Skin epidermis (tissue), 12 donors: ENCODE measurements around the gene TMUB2.
A peak's percentile ranks its signal among the peaks of the same experiment; 100 is the strongest.

ENCODE experiments used
- H3K27ac ChIP-seq, 21 experiments: fragments of 200-600 bp; sonication (generic) in 11 of 21; one replicate each; pipeline ENCODE4 v1.5.0; 2020; ENCODE audit warnings: mild to moderate bottlenecking in 3 of 21, inconsistent platforms in 2 of 21, moderate library complexity in 2 of 21
- H3K4me3 ChIP-seq, 7 experiments: fragments of 200-600 bp; sonication (generic) in 2 of 7; one replicate each; pipeline ENCODE4 v1.5.0; 2020; ENCODE audit warnings: inconsistent platforms in 2 of 7, mild to moderate bottlenecking in 2 of 7, moderate library complexity in 1 of 7

TMUB2 gene

DNA sequence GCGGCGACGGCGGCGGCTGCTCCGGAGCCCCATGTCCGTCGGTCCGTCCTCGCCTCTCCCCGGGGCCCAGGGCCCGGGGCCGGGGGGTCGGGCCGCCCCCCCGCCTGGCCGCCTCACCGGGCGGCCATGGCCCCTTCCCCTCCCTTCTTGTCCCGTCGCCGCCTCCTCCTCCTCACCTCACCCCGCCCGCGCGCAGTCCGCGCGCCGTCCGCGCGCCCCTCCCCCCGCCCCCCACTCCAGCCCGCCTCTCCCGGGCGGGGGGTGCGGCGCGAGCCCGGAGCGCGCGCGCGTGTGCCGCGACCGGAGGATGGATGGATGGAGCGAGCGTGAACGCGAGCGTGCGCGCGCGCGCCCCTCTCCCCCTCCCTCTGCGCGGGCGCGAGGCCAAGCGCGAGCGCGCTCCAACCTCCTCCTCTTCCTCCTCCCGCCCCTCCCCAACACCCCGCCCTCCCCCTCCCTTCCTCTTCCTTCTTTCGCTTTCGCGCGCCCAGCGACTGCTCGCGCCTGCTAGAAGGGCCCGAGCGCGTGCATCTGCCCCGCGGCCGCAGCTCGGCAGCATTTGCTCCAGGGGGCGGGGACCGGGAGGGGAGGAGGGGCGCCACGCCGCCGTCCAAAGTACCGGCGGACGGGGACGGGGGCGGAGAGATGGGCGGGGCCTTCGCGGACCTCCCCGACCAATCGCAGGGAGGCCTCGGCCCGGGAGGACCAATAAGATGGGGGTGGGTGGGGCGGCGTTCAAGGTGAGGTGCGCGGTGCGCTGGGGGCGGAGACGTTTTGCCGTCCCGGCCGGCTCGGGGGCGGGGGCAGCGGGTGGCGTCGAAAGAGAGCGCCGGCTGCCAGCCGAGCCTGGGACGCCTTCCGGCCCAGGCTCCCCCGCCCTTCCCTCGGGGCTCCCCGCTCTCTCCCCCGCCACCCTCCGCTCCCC is 13.0 kb downstream of the TMUB2 start, which contains the start of gene ATXN7L3:
Gene ATXN7L3, minus strand, starts transcription at position 332 of the 925 bp plus-strand sequence. CDS start 1,814 bp downstream, outside the sequence.
- H3K27ac ChIP-seq: peak within 1 kb of the TSS; percentile 92 to 100 (median 98)
- peak within 1 kb of the TSS; percentile 64 to 97 (median 86) for H3K4me3 ChIP-seq

DNA sequence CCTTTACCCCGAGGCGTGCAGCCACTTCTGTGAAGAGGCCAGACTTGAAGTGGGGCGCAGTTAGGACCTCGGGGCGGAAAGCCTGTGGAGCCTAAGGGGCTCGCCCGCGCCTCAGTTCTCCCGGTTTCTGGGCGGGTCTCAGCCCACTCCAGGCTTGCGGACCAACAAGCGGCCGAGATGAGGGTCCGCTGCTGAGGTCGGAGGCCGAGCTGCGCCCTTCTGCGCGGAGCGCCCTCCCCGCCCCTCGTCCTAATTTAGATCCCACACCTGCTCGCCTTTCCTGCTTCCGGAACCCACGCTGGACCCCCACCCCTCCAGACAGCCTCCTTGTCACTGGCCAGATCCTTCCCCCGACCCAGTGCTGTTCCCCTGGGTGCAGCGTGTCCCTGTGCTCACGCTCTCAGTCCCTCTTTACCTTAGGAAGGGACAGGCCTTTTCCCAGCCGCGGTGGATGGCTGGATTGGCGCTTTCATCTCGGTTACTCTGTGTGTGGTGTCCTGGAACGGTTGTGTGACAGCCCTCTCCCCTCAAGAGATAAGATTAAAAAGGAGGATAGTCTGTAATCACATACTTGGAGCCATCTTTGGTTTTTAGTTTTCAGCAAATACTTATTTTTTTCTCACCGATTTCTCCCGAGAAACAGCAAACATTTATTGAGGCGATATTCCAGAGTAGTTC is 13.8 kb downstream of the TMUB2 start:
- Histone ChIP-seq H3K4me3 (peak overlapping the region; percentile 64 to 97 (median 86)), H3K27ac (peak overlapping the region; percentile 90 to 100 (median 98))

DNA sequence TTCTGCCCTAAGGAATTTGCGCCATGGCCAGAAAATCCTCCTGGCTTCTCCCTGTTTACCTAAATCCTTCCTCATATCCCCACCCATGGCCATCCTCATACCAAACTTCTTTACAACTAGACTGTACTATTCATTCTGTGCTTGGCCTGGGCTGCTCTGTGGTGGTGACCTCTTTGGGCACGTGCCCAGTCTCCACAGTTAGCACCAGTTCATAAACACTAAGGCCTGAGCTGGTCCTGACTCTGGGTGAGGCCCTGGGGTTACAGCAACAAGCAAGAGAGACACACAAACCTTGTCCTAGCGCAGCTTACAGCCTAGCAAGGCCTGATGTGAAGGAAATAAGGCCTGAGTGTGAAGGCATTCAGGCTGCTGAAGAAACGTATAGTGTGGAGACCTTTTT is 16.0 kb downstream of the TMUB2 start:
- Histone ChIP-seq H3K27ac (peak overlapping the region in 7 of 21 experiments; percentile 17 to 65 (median 26)), H3K4me3 (no peak overlapping the region)

DNA sequence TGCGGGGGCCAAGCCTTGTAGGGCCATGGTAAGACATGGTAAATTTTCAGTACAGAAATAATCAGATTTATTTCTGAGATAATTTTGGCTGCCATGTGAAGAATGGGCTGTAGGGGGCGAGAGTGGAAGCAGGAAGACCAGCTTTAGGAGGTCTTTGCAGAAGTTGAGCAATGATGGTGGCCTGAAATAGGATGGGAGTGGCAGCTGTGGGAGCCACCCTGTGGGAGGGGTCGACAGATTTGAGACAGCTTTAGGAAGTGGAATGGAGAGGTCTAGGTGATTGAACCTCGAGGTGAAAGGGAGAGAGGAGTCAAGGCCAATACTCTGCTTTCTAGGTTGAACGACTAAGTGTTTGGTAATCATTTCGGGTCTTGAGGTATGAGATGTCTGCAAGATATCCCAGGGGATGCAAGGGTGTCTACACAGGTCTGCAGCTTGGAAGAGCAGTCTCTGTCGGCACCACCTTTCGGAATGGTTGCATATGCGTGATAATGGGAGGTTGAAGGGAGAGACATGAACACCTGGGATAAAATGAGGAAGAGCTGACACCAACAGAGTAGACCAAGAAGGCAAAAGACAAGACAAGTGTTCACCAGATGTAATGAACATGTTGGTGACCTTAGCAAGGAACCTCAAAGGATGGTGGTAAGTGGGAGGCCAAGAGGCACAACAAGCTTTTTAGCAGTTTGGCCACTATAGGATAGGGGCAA is 17.1 kb downstream of the TMUB2 start:
- no peak overlapping the region for H3K4me3 ChIP-seq
- H3K27ac ChIP-seq: peak overlapping the region in 11 of 21 experiments; percentile 7 to 65 (median 27)

DNA sequence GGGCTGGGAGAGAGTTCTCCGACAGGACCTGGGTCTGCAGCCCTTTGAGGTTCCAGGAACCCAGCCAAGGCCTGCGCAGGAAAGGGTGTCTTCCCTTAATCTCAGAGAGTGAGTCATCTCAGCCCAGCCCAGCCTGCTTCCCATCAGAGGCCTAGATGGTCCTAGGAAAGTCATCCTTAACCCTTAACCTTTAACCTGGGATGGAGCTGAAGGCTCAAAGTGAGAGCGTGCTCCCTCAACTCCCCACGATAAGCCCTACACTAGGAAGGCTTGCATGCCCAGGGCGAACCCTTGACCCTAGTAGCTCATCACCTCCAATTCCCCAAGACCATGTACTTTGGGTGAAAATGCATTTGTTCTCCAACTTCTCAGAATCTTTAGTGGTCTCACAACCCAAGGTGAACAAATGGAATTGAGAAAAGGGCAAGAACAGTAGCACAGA is 17.7 kb downstream of the TMUB2 start:
- Histone ChIP-seq H3K4me3 (no peak overlapping the region), H3K27ac (peak overlapping the region in 13 of 21 experiments; percentile 4 to 69 (median 21))

DNA sequence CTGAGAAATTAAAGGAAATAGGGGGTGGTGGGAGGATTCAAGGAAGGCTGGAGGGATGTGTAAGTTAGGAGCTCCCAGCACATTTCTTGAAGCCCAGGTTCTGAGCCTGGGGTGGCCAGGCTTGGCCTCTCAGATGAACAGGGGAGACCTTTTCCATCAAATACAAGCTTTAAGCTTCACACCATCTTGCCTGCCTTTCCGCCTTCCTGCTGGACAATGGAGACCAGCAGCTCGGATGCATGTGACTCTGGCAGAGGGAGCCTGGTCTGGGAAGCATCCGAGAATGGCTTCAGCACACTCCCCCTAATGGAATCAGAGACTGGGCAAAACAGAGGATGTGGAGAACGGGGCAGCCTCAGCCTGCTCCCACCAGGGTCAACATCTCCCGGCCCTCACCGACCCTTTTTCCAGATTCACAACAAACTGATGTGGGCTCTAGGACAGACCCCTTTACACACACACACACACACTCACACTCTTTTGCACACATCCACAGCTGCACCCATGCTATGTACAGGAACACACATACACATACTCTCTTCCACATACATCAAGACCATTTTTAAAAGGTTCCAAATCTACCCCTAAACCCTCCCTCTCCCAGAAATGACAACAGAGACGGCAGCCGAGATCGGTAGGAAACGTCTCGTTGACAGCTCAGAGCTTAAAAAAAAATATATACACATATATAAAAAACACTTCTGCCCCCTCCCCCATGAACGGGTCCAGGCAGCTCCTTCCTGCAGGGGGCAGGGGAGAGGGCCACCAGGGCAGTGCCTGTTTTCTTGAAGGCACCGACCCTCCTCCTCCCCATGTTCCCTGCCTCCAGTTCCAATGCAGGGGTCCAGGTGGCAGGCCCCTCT is 19.4 kb downstream of the TMUB2 start:
- Histone ChIP-seq H3K4me3 (no peak overlapping the region), H3K27ac (peak overlapping the region in 2 of 21 experiments; percentile 5 to 69)

DNA sequence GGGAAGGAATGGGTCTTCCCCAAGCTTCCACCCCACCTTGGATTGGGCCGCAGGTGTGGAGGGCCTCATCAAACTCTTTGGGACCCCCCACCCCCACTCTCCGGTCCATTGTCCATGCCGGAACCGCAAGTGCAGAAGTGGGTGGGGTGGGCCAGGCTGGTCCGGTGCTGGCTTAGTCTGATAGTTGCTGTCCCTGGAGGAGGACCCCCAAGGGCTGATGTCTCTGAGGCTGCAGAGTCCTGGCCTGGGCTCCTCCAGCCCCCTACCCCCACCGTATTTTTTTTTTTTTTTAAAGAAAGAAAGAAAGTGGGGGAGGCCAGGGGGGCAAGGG is 20.0 kb downstream of the TMUB2 start:
- no peak overlapping the region for H3K4me3 ChIP-seq
- no peak overlapping the region for H3K27ac ChIP-seq

DNA sequence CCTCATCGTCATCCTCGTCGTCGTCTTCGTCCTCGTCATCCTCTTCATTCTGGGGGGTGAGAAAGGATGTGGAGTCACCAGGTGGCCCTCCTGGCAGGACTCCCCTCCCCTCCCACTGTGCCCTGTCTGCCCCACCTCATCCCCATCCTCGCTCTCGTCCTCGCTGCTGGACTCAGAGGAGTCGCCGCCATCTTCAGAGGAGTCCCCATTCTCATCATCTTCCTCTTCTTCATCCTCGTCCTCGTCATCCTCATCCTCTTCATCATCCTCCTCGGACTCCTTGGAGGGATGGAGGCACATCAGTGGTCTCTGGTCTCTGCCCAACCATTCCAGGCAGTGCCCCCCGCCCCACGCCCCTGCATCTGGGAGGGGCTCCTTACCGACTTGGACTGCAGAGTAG is 20.5 kb downstream of the TMUB2 start:
- Histone ChIP-seq H3K4me3 (no peak overlapping the region), H3K27ac (no peak overlapping the region)

DNA sequence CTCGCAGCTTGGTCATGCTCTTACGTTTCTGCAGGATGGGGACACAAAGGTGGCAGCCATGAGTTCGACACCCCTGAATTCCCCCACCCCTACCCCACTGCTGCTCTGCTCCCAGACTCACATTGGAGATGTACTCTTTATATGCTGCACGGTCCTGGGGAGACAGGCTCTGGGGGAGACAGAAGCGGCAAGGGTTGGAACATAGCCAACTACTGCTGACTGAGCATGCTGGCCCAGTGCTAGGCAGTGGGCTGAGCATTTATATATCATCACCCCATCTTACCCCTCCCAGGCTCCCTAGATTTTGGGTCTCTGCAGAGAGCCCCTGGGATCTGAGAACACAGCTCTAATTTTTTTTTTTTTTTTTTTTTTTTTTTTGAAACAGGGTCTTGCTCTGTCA is 21.0 kb downstream of the TMUB2 start:
- Histone ChIP-seq H3K27ac (peak overlapping the region in 1 of 21 experiments; percentile 3), H3K4me3 (no peak overlapping the region)

DNA sequence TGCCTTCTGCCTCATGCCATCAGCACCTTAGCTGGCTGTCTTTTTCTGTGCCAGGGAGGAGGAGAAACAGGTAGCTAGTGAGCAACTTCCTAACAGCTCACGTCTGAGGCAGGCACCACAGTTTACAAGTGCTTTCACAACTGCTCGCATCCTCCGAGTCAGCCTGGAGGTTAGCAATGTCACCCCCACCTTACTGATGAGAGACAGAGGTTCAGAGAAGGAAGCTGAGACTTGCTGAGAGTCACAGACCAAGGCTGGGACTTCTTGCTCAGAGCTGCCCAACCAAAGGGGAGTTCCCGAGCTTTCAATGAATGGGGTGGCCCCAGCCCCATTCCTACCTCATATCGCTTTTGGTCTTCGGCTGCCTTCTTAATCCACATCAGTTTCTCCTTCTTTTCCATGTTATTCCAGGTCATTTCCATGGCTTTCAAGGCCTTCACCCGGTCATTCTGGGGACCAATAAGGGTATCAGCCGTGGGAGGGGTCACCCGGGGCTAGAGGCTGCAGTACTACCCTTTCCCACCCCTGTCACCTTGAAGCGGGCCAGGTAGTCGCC is 23.1 kb downstream of the TMUB2 start:
- Histone ChIP-seq H3K27ac (peak overlapping the region in 12 of 21 experiments; percentile 0 to 71 (median 48)), H3K4me3 (no peak overlapping the region)

DNA sequence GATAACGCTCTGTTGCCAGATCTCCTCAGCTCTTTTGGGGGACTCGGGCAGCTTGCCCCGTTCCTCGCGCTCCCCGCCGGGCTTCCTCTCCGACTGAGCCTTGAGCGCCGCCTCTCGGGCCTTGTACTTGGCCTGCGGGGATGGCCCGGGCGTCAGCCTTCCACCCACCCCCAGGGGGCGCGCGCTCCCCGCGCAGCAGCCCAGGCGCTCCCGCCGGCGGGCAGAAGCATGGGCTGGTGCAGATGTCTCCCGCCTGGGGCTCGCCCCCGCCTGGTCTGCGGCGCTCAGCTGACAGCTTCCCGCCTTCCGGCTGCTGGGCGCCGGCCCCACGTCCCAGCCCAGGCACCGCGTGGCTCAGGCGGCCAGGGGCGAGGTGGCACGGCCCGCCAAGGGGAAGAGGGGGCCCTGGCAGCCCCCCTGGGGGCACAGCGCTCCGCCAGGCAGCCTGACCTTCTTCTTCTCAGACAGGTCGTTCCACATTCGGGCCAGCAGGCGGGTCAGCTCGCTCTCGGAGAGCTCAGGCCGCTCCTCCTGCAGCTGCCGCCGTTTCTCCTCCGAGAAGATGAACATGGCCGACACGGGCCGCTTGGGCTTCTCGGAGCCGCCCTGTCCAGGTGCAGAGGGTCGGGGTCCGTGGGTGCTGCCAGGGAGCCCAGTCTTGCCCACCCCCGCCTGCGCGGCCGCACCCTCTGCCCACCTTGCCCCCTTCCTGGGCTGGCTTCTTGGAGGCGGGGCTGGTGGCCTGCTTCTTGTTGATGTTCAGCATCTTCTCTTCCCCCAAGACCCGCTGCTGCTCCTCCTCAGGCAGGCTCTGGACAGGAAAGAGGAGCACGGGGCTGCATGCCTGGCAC is 23.8 kb downstream of the TMUB2 start:
- no peak overlapping the region for H3K4me3 ChIP-seq
- H3K27ac ChIP-seq: peak overlapping the region in 15 of 21 experiments; percentile 0 to 71 (median 43)

DNA sequence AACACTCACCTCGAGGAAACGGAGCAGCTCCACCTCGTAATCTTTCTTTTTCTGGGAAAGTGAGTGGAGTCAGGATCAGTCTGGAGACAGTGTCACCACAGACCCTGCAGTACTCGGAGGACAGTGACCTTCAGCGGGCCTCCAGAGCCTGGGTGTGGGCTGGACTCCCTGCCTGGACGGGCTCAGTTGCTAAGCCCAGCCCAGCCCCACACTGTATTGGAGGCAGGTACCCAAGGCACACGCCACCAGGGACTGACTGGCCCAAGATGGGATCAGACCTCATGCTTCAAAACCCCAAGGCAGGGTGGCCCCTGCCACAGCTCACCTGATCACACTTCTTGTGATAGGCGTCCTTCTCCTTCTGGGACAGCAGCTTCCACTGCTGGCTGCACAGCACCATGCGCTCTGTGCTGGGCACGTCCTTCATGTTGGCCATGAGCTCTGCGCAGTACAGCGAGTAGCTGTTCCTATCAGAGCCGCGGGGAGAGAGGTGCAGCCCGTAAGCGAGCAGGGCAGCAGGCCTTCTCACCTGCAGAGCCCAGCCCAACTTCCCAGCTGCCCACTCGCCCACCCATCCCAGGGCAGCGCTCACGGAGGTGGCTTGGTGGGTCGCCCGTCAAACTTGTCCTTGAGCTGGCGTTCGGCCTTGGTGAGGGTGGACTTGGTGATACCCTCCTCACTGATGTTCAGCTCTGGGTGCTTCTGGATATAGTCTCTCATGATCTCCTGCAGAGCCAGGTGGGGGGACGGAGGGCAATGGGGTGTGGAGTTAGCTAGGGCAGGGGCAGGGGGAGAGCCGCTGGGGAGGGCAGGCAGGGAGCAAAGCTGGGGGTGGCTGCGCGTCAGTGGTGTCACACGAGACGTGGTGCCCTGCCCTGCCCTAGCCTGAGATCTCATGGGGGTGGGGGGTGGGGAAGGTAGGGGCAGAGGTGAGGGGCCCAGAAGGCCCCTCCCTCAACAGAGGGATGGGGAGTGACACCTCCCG is 24.8 kb downstream of the TMUB2 start:
- H3K27ac ChIP-seq: peak overlapping the region in 2 of 21 experiments; percentile 14 to 41
- H3K4me3 ChIP-seq: no peak overlapping the region

DNA sequence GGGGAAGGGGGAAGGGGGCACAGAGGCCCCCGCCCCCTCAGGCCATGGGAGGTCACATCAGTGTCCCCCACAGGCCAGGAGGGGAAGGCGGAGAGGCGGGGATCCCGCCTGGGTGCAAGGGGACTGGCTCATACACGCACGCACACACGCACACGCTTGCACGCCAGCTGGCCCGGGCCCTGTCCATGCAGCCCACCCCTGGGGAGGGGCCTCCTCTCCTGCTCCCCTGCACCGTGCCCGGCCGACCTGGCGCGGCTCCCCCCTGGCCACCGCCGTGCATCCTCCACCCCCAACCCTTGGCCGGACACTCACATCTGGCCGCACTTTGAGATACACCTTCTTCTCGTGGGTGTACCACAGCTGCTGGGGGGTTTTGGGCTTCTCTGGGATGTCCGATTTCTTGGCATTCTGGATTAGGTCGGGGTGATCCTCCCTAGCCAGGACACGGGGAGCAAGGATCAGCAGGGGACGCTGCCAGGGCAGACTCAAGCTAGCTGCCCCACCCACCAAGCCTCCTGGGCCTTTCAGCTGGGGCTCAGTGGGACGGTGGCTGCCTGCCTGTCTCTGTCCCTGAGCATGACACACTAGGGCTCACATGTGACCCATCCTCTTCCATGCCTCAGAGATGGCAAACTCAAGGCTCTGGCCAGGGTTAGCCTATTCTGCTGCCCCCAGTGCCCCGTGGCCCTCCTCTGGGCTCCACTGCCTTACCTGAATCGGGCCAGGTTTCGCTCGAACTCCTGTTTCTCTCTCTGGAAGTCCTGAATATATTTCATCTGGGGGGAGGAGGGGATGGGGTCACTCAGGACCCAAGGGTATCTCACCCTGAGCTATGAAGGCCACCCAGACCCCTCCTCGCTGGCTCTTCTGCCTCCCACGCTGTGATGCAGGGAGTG is 26.0 kb downstream of the TMUB2 start:
- Histone ChIP-seq H3K4me3 (no peak overlapping the region), H3K27ac (peak overlapping the region in 1 of 21 experiments; percentile 14)

DNA sequence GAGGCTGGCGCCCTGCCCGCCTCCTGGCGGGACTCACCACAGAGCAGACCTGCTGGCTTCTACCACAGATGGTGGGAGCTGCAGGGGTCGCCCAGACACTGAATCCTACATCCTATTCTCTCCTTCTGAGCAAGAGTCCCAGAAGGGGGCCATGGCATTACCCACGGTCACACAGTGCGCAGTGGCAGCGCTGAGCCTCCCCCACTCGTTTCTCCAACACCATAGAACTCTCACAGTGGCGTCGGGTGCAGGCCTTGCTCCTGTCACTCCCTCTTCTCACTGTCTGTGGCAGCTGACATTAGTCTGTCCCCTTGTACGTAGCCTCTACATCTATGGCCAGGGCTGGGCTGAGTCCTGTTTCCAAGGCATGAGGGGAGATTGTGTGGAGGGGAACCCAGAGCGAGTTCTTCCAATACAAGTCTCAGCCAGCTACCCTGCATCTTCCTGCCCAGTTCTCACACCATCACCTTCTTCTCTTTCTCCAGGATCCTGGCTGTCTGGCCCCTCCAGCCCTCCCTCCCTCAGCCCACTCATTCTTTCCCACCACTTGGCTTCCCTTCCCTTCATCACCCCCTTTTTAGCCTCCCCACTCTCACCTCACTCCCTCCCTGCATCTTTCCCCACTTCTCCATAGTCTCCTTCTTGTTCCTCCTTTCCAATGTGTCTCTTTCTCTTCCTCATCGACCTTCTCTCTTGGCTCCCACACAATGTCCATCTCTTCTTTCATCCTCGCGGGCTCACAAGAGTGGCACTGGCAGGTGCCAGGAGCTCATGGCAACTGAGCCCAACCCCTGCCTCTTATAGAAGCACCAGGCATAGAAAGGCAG is 26.8 kb downstream of the TMUB2 start:
- no peak overlapping the region for H3K4me3 ChIP-seq
- H3K27ac ChIP-seq: no peak overlapping the region

DNA sequence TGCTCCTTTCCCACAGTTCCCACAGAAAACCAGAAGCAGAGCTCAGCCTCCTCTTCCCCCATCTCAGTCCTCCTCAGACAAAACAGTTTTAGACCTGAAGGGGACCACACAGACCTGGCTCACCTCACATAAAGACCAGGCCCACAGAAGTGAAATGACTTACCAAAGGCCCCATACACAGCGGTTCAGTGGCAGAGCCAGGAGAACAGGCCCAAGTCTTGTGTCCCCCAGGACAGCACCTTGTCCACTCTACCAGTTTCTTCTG is 27.4 kb downstream of the TMUB2 start:
- H3K4me3 ChIP-seq: no peak overlapping the region
- no peak overlapping the region for H3K27ac ChIP-seq
